Tibial nerve (tissue), 4 donors: ENCODE results near the gene CBFB.

Source experiments
- EP300 ChIP-seq, 2 donors: sonication (generic); formaldehyde crosslinking; IDR thresholded peaks; one replicate each; pipeline ENCODE4 v1.6.1; 2017; ENCODE audit warnings: antibody characterized with exemption in 2 of 2, mild to moderate bottlenecking in 1 of 2
- POLR2A ChIP-seq, 2 donors: fragments of 450-650 bp; IDR thresholded peaks; one replicate each; pipeline ENCODE4 v1.6.1; 2017; ENCODE audit warnings: antibody characterized with exemption in 2 of 2, mild to moderate bottlenecking in 2 of 2, moderate library complexity in 2 of 2
- TF ChIP-seq, protein P1 (sequence below), 5 experiments: fragments of 200-600 bp in 3 of 5; fragments of 450-650 bp in 2 of 5; sonication (generic) in 3 of 5; IDR thresholded peaks; one replicate each; pipeline ENCODE4 v1.5.1; 2016 to 2019; ENCODE audit warnings: antibody characterized with exemption in 5 of 5, mild to moderate bottlenecking in 3 of 5, moderate library complexity in 2 of 5

DNA sequence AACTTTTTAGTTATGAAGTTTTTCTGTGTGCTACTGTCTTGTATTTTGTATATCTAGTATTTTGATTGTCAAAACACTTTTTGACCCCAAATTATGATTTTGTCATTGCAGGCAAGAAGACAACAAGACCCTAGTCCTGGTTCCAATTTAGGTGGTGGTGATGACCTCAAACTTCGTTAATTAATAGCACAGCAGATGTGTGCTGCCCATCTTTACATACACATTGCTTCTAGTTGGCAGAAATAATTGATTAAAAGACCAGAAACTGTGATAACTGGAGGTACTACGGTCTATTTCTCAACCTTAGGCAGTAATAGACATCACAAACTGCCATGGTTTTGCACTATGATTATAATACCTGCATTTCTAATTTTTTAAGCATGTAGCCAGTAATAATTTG is 69.7 kb downstream of the CBFB start:
- TF ChIP-seq, protein P1, sequence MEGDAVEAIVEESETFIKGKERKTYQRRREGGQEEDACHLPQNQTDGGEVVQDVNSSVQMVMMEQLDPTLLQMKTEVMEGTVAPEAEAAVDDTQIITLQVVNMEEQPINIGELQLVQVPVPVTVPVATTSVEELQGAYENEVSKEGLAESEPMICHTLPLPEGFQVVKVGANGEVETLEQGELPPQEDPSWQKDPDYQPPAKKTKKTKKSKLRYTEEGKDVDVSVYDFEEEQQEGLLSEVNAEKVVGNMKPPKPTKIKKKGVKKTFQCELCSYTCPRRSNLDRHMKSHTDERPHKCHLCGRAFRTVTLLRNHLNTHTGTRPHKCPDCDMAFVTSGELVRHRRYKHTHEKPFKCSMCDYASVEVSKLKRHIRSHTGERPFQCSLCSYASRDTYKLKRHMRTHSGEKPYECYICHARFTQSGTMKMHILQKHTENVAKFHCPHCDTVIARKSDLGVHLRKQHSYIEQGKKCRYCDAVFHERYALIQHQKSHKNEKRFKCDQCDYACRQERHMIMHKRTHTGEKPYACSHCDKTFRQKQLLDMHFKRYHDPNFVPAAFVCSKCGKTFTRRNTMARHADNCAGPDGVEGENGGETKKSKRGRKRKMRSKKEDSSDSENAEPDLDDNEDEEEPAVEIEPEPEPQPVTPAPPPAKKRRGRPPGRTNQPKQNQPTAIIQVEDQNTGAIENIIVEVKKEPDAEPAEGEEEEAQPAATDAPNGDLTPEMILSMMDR (IDR thresholded peaks at IDR 0.05): no peak
- TF ChIP-seq POLR2A (IDR thresholded peaks at IDR 0.05) (no peak), EP300 (IDR thresholded peaks at IDR 0.05) (no peak)
